Fibroblast of skin of back (primary cell): ENCODE results near the gene PDE8B.

Source experiments
- DNase-seq: peaks from one replicate; pipeline ENCODE4 v3.0.0-alpha.2; 2013

Gene PDE8B

DNA sequence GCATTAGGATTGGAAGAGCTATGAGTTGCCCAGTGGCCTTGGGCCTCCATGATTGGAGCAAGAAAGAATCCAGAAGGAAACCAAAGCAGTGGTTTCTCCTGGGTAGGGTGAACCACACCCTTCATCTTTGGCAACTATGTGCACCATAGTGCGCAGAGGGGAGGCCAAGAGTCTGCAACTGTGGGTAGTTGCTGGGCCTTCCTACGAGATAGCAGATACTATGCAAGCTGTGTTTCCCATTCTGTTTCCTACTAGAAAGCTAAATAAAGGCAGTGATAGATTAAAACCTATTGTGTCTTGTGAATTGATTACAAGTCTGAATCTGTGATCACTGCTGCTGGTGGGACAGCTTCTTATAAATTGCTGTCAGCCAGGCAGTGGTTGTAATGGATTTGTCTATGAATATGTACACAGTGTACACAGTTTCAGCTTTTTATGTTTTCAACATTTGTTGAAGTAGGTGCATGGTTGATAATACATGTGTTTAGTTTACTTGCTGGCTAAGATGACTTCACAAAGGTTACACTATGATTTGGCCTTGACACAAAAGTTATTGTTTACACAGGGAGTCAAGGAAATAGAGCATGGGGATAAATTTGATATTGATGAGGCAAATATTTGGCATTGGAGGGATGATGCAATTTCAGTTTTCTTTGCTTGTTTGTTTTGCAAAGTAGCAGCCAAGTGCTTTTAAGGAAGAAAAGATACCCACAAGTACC lies 23.7 kb upstream of the PDE8B start:
- DNase-seq, result no peak

DNA sequence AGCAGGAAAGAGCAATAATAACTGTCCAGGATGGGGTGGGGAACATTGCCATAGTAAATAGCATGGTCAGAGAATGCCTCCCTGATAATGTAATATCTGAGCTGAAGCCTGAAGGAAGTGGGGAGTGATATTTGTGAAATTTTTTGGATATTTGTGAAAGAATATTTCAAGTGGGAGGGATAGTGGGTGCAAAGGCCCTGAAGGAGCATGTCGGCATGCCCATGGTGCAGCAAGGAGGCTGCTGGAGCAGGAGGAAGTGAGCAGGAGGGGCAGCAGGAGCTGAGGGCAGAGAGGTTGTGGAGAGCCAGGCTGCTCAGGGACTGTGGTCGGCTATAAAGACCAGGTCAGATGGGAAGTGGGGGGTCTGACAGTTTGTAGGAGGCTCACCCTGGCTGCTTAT lies 21.1 kb upstream of the PDE8B start:
- DNase-seq, result no peak

DNA sequence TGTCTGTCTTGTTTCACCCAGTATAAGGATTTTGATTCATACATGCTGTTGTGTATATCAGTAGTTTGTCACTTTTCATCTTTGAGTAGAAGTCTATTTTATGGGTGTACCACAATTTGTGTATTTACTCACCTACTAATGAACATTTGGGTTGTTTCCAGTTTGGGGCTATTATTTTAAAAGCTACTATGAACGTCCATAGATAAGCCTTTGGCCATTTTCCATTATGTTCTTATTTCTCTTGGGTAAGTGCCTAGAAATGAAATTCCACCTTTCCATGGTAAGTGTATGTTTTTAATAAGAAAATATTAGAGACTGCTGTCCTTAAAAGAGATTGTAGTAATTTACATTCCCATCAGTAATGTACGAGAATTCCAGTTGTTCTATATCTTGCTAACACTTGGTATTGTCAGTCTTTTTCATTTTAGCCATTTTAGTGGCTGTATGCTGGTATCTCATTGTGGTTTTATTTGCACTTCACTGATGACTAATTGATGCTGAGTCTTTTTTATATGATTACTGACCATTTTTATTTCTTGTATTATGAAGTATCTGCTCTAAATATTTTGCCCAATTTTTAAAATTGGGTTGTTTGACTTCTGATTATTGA lies 17.9 kb upstream of the PDE8B start:
- DNase-seq, result no peak

DNA sequence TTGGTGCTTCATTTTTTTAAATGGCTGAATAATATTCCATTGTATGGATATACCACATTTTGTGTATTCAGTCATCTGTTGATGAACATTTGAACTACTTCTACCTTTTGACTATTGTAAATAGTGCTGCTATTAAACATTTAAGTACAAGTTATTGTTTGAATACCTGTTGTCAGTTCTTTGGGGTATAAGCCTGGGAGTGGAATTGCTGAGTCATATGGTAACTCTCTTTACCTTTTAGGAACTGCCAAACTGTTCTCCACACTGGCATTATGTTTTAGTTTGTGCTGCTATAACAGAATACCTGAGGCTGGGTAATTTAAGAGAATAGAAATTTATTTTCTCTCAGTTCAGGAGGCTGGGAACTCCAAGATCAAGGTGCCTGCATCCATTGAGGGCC lies 15.7 kb upstream of the PDE8B start:
- no peak for DNase-seq

DNA sequence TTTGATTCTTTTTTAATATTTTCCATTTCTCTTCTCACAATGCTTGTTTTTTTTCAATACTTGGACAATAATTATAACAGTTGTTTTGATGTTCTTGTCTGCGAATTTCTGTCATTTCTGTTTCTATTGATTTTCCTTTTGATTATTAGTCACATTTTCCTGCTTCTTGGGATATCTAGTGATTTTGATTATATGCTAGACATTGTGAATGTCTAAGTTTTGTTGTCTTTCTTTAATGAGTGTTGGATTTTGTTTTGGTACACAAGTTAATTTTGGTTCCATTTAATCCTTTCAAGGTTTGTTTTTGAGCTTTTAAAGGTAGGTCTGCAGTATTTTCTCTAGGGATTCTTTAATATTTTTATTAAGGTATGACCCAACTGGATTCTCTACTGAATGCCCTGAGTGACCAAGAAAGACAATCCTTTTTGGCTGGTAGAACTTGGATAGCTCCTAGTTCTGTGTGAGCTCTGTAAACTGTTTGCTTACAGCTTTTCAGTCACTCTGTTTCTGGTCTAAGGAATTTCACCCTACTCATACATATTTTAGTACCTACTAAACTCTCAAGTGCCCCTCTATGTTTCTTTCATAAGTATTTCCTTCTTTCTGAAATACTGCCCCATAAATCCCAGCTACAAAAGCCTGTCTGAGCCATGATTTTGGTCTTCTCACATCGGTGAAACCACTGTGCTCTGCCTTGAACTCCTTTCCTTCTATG lies 12.5 kb upstream of the PDE8B start:
- no peak for DNase-seq

DNA sequence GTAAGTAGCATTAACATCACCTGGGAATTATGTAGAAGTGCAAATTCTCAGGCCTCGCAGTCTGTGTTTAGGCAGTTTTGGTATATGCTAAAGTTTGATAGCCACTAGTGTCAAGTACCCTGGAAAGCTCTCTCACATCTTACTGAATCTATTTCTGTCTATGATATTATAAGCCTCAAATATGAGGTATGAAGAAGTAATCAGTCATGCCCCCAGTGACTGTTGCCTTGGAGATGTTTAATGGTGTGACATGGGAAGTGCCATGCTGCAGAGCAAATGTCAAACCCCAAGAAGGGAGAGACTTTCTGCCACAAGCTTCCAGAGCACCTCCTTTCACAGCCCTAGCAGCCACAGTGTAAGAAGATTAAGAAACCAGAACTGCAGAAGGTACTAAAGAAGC lies 9.8 kb upstream of the PDE8B start:
- no peak for DNase-seq

DNA sequence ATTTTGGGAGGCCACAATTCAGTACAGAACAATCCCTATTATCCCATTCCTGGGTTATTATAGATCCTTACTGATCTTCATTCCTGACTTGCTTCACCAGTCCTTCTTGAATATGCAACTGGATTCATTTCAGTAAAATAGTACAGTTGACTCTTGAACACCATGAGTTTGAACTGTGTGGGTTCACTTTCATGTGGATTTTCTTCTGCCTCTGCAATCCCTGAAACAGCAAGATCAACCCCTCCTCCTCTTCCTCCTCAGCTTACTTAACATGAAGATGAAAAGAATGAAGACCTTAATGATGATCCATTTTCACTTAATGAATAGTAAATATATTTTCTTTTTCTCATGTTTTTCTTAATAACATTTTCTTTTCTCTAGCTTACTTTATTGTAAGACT lies 8.3 kb upstream of the PDE8B start:
- DNase-seq, result no peak

DNA sequence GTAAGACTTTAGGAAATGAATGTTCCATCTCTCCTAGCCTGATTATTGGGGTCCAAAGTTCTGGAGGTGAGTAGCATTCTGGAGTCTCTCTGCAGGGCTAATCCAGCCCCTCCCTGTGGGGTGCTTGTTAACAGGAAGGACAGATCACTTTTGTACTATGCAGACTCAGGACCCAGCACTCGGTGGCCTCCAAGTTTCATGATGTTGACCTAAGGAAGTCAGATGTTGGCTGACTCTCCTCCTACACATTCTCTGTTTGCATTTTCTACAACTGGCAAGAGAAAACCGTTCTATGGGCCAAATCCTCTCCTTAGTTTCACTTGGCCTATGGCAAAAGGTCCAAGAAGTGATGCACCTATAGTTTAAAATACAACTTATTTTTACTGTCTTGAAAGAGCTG lies 5.5 kb upstream of the PDE8B start:
- no peak for DNase-seq

DNA sequence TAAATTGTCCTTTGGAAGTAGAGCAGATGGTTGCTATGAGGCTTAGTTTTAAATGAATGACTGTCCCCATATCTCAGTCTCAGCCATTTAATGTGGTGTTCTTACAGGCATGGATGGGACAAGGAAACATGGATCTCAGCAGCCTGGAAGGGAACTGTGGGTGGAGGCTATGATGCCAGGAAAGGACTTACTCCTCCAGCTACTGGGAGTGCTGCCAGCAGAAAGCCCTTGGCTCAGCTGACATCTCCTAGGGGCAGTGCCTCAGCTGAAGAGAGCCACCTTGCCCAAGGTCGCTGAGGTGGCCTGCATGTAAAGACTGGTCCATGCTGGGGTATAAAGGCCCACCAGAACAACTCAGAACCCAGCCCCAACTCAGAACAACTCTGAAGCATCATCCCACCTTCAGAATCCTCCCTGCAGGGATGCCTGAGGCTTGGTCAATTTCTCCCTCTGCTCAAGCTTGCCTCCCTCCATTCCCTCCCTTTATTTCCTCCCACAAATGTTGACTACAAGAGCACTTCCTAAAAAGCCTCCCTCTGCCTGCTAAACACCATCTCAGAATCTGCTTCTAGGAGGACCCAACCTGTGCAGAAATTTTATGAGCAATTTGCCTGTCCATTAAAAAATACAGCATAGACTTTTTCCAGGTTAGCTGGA lies 1.8 kb upstream of the PDE8B start:
- DNase-seq, result no peak

DNA sequence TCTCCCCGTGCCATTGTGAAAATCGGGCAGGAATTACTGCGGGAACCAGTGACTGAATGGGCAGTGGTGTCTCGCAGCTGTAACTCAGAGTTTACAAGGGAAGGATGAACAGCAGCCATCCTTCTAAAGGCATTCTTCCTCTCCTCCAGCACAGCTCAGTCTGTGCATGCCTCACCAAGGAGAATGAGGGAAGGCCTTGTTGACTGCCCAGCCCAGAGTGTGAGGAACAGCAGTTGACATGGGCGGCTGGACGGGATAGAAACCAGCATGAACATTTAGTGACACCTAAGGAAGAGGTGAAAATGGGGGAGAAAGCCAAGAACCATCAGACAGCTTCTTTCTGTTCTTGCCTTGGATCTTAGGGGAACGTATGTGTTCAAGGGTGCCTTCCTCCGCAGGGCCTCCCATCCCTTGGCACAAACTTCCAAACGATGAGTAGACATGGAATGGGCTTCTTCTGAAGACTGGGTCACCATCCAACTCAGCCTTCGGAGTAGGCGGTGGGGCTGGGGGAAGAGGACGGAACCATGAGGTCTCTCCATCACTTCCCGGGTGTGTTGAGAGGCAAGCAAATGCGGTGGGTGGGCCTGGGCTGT lies 887 bp upstream of the PDE8B start:
- no peak for DNase-seq

DNA sequence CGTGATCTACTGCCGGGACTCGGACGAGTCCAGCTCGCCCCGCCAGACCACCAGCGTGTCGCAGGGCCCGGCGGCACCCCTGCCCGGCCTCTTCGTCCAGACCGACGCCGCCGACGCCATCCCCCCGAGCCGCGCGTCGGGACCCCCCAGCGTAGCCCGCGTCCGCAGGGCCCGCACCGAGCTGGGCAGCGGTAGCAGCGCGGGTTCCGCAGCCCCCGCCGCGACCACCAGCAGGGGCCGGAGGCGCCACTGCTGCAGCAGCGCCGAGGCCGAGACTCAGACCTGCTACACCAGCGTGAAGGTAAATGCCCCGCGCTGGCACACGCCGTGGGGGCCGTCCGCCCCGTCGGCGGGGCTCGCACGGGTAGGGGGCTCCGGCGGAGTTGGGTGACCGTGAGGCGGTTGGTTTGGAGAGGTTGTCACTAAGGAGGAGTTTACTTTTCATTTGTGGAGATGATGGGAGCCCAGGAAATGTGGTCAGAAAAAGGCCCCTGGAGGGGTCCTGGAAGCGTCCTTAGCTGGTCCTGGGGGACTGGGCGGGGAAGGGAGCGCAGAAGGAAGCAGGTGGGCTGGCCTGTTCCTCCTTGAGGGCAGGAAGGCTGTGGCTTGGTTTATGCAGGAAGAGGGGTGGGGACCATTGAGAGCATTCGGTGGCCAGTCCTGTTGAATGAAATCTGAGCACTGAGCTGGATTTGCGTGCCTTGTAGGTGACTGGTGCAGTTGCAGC lies 647 bp downstream of the PDE8B start:
- no peak for DNase-seq

DNA sequence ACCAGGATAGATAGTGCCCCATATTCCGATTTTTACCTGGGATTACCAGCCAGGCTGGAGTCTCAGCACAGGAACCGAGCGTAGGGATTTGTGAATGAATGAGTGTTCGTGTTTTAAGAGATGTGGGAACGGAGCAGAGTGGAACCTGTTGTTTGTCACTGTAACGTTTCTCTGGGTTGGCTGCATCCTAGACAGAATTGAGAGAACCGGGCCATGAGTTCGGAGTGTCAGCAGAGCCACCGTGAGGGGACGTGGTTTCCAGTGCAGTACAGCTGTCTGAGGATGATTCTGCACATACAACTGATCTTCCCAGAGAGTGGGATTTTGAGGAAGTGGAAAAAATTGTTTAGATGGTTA lies 1.2 kb downstream of the PDE8B start:
- DNase-seq, result no peak

DNA sequence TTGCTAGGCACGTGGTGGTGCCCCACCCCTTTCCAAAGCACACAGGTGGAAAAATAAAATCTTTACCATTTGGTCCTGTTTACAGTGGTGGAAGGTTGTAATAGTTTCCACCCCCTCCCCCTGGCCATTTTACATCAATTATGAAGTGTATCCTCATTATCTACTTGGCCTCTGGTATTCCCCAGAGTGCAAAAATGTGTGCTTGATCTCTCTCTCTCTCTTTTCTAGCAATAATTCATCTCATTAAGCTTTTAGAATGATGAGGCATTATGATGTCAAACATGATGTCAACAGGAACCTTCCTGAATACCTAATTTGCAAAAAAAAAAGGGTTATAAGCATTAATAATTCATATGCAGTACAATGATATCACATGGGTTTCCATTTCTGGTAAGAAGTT lies 3.1 kb downstream of the PDE8B start:
- no peak for DNase-seq

DNA sequence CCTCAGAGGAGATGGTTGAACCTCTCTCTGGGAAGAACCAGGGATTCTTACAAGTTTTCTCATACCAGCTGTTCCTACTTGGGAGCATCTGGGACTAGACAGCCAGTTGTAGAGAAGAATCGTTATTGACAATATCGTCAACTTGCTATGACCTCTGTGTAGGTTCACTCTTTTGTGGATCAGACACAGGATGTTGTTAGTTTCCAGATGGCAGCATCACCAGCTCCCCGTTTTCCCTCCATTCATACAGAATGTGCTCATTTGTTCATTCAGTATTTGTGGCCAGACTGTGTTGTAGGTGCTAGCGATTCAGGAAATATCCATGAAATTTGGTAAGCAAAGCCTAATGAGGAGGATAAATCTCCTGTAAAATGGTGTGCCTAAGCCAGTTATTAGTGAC lies 3.7 kb downstream of the PDE8B start:
- no peak for DNase-seq

DNA sequence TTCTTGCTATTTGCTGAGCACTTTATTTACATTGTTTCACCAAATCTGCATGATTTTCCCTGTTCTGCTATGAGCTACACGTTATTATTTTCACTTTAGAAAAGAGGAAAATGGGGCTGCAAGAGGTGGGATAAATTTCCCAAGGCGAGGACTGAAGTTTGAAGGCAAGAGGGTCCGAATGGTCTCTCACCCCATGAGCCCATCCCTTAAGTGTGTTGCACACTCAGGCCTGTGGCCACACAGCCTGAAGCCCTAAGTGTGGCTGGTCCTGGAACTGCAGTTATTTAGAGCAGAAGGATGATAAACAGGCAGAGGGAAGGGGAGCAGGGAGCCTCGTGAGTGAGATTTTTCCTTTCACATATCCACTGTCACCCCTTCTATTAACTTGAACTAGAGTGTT lies 7.8 kb downstream of the PDE8B start:
- DNase-seq, result no peak

DNA sequence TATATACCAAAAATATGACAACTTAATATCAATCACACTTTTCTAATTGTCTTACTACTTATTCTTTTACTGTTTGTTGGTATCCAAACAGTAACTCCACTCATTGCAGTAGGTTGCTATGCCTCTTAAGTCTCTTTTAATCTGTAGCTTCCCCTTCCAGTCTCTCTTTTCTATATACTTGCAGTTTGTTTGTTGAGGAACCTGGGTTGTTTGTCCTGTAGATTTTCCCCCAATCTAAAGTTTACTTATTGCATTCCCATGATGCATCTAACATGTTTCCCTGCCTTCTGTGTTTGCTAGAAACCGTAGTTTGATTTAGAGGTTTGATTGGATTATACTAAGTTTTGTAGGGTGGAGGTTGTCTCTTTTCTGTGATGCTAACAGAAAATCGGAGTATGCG lies 10.6 kb downstream of the PDE8B start:
- no peak for DNase-seq

DNA sequence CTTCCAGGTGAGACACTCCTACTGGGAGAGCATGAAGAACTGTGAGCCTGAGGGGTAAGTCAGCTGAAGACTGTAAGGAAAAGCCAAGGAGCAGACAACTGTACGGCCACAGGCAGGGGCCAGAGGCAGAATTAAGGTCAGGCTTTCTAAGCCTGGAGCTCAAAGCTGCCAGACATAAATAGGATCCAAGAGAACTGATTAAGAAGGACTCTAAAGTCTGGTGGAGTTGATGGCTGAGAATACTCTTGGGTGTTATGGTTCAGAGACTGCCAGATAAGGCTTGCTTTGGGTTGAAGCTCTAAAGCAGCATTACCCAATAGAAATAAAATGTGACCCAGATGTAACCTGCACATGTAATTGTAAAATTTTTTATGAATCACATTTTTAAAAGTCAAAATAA lies 12.2 kb downstream of the PDE8B start:
- no peak for DNase-seq

DNA sequence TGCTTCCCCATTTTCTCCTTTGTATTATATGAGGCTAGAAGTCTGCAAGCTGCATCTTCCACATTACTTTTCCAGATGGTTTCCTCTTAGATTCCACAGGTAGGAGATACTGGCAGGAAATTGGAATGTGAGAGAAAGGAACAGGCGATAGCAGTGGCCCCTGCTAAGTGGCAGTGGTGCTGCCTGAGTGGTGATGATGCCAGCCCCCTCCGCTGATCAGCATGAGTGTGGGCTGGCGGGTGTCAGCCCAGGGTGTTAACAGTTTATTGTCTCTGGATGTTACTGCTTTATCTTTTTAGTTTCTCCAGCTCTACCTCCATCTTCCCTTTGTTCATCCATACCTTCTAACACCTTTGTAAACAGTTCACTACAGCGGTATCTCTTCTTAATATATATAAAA lies 13.2 kb downstream of the PDE8B start:
- no peak for DNase-seq

DNA sequence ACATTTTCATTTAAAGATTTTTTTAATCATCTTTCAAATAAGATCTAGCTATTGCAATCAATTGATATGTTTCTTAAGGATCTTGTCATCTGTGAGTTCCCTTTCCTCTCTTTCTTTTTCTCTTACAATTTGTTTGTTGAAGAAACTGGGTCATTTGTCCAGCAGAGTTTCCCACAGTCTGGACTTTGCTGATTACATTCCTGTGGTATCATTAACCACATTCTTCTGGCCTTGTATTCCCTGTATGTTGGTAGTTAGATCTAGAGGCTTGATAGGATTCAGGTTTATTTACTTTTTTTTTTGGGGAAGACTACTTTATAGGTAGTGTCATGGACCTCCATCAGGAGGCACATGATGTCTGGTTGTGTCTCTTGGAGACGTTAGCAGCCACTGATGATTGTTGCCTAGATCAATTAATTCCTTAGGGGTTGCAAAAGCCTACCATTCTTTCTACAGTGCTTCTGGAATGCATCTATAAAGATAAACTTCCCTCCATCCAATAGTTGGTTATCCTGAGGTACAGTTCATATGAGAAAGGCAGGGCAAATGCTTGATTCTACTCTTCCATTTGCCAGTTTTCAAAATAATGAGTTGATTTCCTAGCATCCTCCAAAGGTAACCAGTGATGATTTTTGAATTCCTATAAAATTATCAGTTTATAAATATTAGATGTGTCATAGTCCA lies 14.3 kb downstream of the PDE8B start:
- DNase-seq, result peak; percentile 40

DNA sequence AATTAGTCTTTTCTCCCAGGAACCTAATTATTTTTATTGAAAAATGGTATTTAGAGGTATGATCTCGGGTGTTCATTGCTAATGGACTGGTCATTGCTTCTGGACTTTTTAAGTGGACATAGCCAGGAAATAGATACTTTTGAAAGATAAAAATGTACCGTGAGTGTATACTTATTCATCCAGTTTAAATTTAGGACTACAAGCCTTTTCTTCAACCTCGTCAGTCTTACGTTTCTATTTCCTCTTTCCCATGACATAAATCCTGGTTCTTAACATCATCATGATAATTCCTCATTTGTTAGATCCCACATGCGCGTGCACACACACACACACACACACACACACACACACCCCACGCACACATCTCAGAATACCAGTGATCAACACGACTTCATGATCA lies 15.1 kb downstream of the PDE8B start:
- no peak for DNase-seq

DNA sequence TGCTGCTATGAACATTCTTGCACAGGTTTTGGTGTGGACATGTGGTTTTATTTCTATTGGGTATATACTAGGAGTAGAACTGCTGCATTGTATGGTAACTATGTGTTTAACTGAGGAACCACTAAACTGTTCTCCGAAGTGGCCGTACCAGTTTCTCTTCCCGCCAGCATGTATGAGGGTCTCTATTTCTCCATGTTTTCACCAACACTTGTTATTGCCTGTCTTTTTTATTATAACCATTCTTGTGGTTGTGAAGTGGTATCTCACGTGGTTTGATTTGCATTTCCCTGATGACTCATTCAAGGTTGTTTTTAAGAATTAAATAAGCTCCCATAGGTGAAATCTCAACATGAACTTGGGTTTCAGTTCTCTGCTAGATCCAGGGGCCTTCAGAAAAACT lies 19.4 kb downstream of the PDE8B start:
- DNase-seq, result no peak
